HUES64 (cell line): ENCODE data around the gene PER3.
A peak's percentile ranks its signal among the peaks of the same experiment; 100 is the strongest.

Experiments
- H3K27ac ChIP-seq: 2 replicates; pipeline ENCODE4 v1.7.0; 2013; ENCODE audit warnings: low read depth, low read length, inconsistent platforms
- H3K27me3 ChIP-seq: 2 replicates; pipeline ENCODE4 v1.6.1; 2013; ENCODE audit warnings: mild to moderate bottlenecking, low read length; ENCODE audit not compliant: insufficient read depth
- H3K36me3 ChIP-seq: 2 replicates; pipeline ENCODE4 v1.6.1; 2013; ENCODE audit warnings: mild to moderate bottlenecking, low read length; ENCODE audit not compliant: insufficient read depth
- H3K4me1 ChIP-seq: 2 replicates; pipeline ENCODE4 v1.6.1; 2013; ENCODE audit warnings: mild to moderate bottlenecking, low read length, moderate library complexity; ENCODE audit not compliant: insufficient read depth
- H3K4me3 ChIP-seq: 2 replicates; pipeline ENCODE4 v1.5.1; 2013; ENCODE audit warnings: mild to moderate bottlenecking, low read length, moderate library complexity
- H3K9ac ChIP-seq: 2 replicates; pipeline ENCODE4 v1.6.1; 2013; ENCODE audit warnings: mild to moderate bottlenecking, low read depth, low read length
- H3K9me3 ChIP-seq: 2 replicates; pipeline ENCODE4 v1.6.1; 2013; ENCODE audit warnings: low read depth, low read length; ENCODE audit not compliant: insufficient read depth
- WGBS: fragments of 150-250, 120-280 bp; methylation state at CpG from one replicate; pipeline ENCODE4 v1.1.7; 2013; ENCODE audit warnings: missing lambda C conversion rate; 5-methylcytosine and 5-hydroxymethylcytosine counted together

The PER3 gene

DNA sequence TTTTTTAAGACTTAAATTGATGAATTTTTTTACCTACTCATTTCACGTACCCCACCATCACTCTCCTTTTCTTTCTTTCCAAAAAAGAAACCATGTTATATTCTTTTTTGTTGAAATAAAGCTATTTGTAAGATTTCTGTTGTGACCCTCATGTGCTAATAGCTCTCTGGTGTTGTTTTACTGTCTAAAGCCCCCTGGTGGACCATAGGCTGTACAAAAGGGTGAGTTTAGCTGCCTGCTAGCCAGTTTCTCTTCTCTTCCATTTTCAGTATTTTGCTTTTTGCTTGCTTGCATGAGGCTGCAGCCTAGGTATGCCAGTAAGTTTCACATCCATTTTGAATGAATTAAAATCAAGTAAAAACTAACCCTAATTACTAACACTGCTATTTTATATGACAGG is 28.6 kb upstream of the PER3 start:
- Histone ChIP-seq H3K4me3 (no peak overlapping the region), H3K9me3 (no peaks in the 10 kb centered on the region), H3K9ac (no peak overlapping the region), H3K27ac (no peak overlapping the region), H3K36me3 (no peaks in the 10 kb centered on the region), H3K4me1 (peaks cover 4% of the 10 kb centered on the region; the same call in 1 of the 2 replicates), H3K27me3 (no peaks in the 10 kb centered on the region)
- WGBS = no CpG with 5 or more reads among the region's 1 CpG

DNA sequence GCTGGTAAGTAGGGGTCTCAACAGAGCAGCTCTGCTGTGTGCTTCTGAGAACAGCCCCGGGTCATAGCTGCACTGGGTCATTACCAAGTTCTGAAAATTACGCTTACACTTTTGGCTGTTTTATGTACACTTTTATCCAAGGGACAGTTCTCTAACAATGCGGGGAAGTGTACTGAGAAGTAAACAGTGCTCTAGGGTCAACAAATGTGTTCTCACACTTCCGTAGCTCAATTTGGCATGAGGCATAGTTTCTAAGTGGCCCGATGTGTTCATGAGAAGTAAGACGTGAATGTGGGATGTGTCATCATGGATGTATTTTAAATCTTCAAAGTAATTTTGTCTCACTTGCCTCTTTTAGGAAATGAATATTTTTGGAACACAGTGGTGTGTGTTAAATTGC is 23.8 kb upstream of the PER3 start:
- no peaks in the 10 kb centered on the region for H3K36me3 ChIP-seq
- H3K4me1 ChIP-seq = no peaks in the 10 kb centered on the region
- no peak overlapping the region for H3K4me3 ChIP-seq
- H3K9me3 ChIP-seq = no peaks in the 10 kb centered on the region
- H3K27me3 ChIP-seq = no peaks in the 10 kb centered on the region
- no peak overlapping the region for H3K27ac ChIP-seq
- WGBS = 95% methylated on average over 6 of the region's 6 CpGs
- H3K9ac ChIP-seq = no peak overlapping the region

- 89% methylated on average over 3 of the region's 3 CpGs for WGBS
- H3K27me3 ChIP-seq = no peaks in the 10 kb centered on the region
- no peak overlapping the region for H3K27ac ChIP-seq
Measured at GRCh38 chr1:7761103-7761502, 23.0 kb upstream of the PER3 start.

GRCh38 chr1:7767176-7767575 is 16.9 kb upstream of the PER3 start:
- Histone ChIP-seq H3K36me3 (no peaks in the 10 kb centered on the region), H3K9ac (no peak overlapping the region), H3K27ac (no peak overlapping the region), H3K27me3 (no peaks in the 10 kb centered on the region), H3K4me1 (peaks cover 7% of the 10 kb centered on the region), H3K4me3 (no peak overlapping the region), H3K9me3 (no peaks in the 10 kb centered on the region)
- 91% methylated on average over 4 of the region's 4 CpGs for WGBS

More at GRCh38 chr1:7761103-7761502, 23.0 kb upstream of the PER3 start:
- Histone ChIP-seq H3K9ac (no peak overlapping the region), H3K36me3 (no peaks in the 10 kb centered on the region), H3K4me3 (no peak overlapping the region), H3K9me3 (no peaks in the 10 kb centered on the region), H3K4me1 (no peaks in the 10 kb centered on the region)

DNA sequence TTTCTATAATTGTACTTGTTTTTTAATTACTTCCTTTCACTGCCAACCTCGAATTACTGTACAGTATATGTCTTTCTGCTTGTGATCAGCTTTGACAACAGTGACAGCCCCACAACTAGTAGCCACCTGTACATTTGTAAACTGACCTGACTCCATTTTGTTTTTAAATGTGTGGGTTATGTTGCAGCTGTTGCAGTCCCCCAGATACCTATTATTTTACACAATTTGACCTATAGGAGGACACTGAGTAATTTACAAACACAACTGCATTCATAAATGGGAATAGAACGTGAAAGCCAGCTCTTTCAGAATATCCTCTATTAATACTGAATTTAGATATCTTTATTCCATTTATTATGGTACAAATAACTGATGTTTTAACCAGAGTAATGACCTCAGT is 15.5 kb upstream of the PER3 start:
- Histone ChIP-seq H3K4me3 (no peak overlapping the region), H3K9me3 (no peaks in the 10 kb centered on the region), H3K4me1 (peaks cover 9% of the 10 kb centered on the region), H3K9ac (no peak overlapping the region), H3K27ac (no peak overlapping the region), H3K27me3 (no peaks in the 10 kb centered on the region), H3K36me3 (peaks cover 10% of the 10 kb centered on the region)
- WGBS = 78% methylated on average over 1 of the region's 2 CpGs

DNA sequence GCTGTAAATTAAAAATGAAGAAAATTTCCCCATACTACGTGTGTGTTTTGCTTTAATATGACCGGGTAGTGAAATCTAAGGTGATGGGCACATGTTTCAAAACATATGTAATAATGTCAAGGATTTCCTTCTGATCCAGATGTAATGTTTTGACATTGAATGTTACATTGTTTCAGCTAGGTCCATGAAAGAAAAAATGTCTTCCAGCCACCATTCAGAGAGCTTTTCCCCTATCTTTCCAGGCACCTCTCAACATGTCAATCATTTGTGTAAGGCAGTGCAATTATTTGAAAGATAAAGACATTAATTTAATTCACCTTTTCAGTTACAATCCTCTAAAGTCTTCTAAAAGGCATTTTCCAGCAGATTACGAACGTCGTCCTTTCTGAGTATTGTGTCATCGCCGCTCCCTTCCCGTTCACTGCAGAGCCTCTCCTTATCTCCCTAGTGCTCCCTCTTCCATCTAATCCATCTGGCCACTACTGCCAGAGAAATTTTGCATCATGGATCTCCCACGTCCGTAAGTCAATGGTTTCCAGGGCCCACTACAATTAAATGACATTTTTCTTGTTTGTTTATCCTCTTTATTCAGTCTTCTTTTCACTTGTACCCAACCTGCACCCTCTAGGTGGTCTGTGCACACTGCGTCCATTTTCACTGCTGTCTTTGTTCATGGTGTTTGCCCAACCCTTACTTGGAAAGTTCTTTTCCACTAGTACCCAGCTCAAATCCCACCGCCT is 14.2 kb upstream of the PER3 start:
- Histone ChIP-seq H3K36me3 (peaks cover 22% of the 10 kb centered on the region), H3K27me3 (no peaks in the 10 kb centered on the region), H3K27ac (no peak overlapping the region), H3K9ac (no peak overlapping the region), H3K4me3 (no peak overlapping the region), H3K9me3 (no peaks in the 10 kb centered on the region), H3K4me1 (peaks cover 9% of the 10 kb centered on the region)
- 93% methylated on average over 11 of the region's 12 CpGs for WGBS

DNA sequence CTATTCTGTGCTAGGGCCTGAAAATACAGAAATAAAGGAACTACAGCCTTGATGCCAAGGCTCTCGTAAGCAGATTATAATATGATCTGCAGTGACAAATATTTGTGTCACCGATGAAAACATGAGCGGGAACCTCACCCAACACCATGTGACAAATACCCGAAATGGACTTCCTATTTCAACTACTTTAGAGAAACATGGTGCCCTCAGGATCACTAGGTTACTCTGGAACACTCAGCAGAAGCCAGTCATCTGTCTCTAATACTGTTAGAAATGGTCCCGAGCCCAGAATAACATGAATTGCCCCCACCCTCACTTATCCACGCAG is 13.5 kb upstream of the PER3 start:
- peak overlapping the region; percentile 80 for H3K4me3 ChIP-seq
- peaks cover 22% of the 10 kb centered on the region for H3K36me3 ChIP-seq
- WGBS = 52% methylated on average over 6 of the region's 6 CpGs
- H3K27me3 ChIP-seq = no peaks in the 10 kb centered on the region
- H3K4me1 ChIP-seq = peaks cover 9% of the 10 kb centered on the region
- no peak overlapping the region; the same call in 1 of the 2 replicates for H3K27ac ChIP-seq
- peak overlapping the region; percentile 68 for H3K9ac ChIP-seq
- H3K9me3 ChIP-seq = no peaks in the 10 kb centered on the region

- Histone ChIP-seq H3K27ac (peak within 1 kb of the TSS; percentile 87; the same call in 1 of the 2 replicates), H3K9me3 (no peaks in the 10 kb centered on the region), H3K36me3 (peaks cover 23% of the 10 kb centered on the region), H3K9ac (peak within 1 kb of the TSS; percentile 81), H3K27me3 (no peaks in the 10 kb centered on the region), H3K4me3 (peak within 1 kb of the TSS; percentile 83), H3K4me1 (peaks cover 9% of the 10 kb centered on the region)
- under 1% methylated on average over 96 of the region's 97 CpGs for WGBS
Measured at GRCh38 chr1:7770997-7771822, 12.9 kb upstream of the PER3 start, which contains the start of gene VAMP3. Gene VAMP3 (plus strand): TSS chr1:7771296. CDS start chr1:7771384, 88 bp downstream.

DNA sequence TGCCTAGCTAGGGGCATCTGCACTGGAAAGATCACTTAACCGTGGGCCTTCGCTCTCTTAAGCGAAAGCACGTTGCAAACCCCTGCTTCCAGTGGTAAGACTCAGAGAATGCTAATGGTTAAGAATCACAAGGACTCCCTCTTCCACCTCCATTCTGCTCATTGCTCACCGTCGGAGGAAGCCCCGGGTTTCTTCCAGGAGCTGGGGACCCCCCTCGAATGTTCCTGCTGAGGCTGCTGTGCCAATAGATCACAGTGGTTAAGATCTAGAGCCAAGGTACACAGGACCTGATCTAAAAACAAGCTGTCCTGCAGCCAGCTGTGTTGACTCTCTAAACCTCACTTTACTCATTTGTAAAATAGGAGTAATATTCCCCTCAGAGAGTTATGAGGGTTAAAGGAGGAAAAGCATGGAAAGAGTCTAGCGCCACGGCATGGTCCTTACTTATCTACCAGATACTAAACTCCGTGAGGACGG is 12.2 kb upstream of the PER3 start:
- Histone ChIP-seq H3K9ac (peak overlapping the region; percentile 81), H3K4me3 (peak overlapping the region; percentile 83), H3K36me3 (peaks cover 28% of the 10 kb centered on the region), H3K27me3 (no peaks in the 10 kb centered on the region), H3K9me3 (no peaks in the 10 kb centered on the region), H3K4me1 (peaks cover 9% of the 10 kb centered on the region), H3K27ac (peak overlapping the region; percentile 87; the same call in 1 of the 2 replicates)
- WGBS = 35% methylated on average over 12 of the region's 12 CpGs

DNA sequence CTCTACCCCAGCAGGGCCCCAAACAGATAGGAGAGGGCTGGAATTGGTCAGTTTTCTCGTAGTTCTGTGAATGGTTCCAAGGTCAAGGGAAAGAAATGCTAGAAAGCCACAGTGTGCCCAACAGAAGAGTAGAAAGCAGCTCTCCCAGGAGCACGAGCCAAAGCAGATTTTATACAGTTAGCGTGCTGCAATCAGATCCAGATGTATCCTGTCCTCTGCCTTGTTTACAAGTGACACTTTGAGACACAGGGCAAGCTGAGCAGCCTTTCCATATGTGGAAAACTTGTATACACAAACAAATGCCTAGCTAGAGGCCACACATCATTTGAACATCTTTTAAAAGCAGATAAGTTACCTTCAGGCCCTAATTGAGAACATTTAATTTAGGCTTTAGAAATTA is 6.5 kb upstream of the PER3 start:
- 92% methylated on average over 3 of the region's 3 CpGs for WGBS
- H3K4me1 ChIP-seq = no peaks in the 10 kb centered on the region
- peaks cover 69% of the 10 kb centered on the region for H3K36me3 ChIP-seq
- no peak overlapping the region for H3K4me3 ChIP-seq
- no peaks in the 10 kb centered on the region for H3K27me3 ChIP-seq
- H3K27ac ChIP-seq = no peak overlapping the region
- H3K9me3 ChIP-seq = no peaks in the 10 kb centered on the region
- H3K9ac ChIP-seq = no peak overlapping the region

GRCh38 chr1:7778133-7778628 is 5.9 kb upstream of the PER3 start:
- WGBS = 95% methylated on average over 4 of the region's 4 CpGs
- peaks cover 64% of the 10 kb centered on the region for H3K36me3 ChIP-seq
- no peaks in the 10 kb centered on the region for H3K27me3 ChIP-seq

More at GRCh38 chr1:7778133-7778628, 5.9 kb upstream of the PER3 start:
- H3K4me1 ChIP-seq = no peaks in the 10 kb centered on the region
- no peak overlapping the region for H3K27ac ChIP-seq
- no peak overlapping the region for H3K4me3 ChIP-seq
- no peak overlapping the region for H3K9ac ChIP-seq
- H3K9me3 ChIP-seq = no peaks in the 10 kb centered on the region
